GM21529 (cell line): ENCODE data around the gene NPIPB9.
A peak's percentile ranks its signal among the peaks of the same experiment; 100 is the strongest.
"Not testable (repeated sequence)": the region's sequence is repeated elsewhere in the genome, so short reads cannot be mapped to it uniquely, and the experiment has no call there.

Experiments
- ATAC-seq: cut with Tn5 transposase; IDR thresholded peaks from one replicate; pipeline ENCODE4 v1.9.1; 2021; ENCODE audit not compliant: unreplicated experiment

NPIPB9 gene

GRCh38 chr16:28751487-28751886 lies at the start of gene NPIPB9:
Gene NPIPB9 (plus strand): TSS chr16:28751787.
- ATAC-seq, result not testable (repeated sequence)

- not testable (repeated sequence) for ATAC-seq
These were observed 47.3 kb upstream of the NPIPB9 start for GRCh38 chr16:28704246-28704645.

GRCh38 chr16:28711220-28712083 lies 40.1 kb upstream of the NPIPB9 start, which contains the start of gene EIF3C:
Gene EIF3C (plus strand): TSS chr16:28711464. CDS start chr16:28711687, 223 bp downstream.
- ATAC-seq, result peak; percentile 97

- ATAC-seq, result not testable (repeated sequence)
These were observed 28.5 kb upstream of the NPIPB9 start for GRCh38 chr16:28722852-28723650.

- ATAC-seq, result not testable (repeated sequence)
These were observed 20.3 kb upstream of the NPIPB9 start for GRCh38 chr16:28731253-28731652.

- ATAC-seq, result not testable (repeated sequence)
These were observed 19.0 kb upstream of the NPIPB9 start for GRCh38 chr16:28732455-28733124.

- ATAC-seq, result not testable (repeated sequence)
These were observed 11.8 kb upstream of the NPIPB9 start for GRCh38 chr16:28739787-28740186.

- ATAC-seq, result not testable (repeated sequence)
These were observed 11.0 kb upstream of the NPIPB9 start for GRCh38 chr16:28740631-28741030.

DNA sequence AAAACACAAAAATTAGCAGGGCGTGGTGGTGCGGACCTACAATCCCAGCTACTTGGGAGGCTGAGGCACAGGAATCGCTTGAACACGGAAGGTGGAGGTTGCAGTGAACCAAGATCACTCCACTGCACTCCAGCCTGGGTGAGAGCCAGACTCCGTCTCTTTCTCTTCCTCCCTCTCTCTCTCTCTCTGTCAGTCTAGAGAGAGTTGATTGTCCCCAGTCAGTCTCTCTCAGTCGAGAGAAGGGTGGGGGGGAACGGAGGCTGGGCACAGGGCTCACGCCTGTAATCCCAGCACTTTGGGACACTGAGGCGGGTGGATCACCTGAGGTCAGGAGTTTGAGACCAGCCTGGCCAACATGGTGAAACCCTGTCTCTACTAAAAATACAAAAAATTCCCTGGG lies 10.3 kb upstream of the NPIPB9 start:
- ATAC-seq, result not testable (repeated sequence)

DNA sequence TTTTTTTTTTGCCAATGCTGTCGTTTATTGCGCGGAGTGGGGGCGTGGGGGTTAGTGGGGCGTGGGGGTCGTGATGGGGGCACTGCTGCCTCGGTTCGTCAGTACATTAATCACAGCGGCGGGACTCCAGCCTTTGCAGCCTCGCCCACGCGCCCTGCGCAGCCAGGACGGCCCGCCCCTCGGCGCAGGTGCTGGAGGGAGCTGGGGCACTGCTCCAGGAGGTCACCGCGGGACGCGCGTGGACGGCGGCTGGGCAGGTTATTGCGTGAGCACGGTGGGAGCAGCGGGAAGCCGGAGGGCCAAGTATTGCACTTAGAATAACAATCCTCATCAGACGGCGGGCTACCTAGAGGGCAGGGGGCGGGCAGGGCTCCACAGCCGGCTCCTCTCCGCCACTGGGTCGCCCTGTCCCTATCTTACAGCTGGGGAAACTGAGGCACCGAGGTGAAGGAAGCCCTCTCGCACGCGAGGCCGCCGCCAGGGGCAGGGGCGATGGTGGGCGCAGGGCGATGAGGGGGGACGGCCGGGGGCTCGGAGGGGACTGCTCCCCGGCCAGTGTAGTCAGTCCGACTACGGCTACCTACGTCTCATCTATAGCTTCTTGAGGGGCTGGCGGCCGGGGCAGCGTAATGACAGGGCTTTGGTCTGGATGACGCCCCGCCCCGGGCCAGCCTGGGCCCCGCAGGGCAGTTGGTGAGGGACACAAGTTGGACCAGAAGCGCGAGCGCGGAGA lies 4.8 kb upstream of the NPIPB9 start:
- not testable (repeated sequence) for ATAC-seq

- ATAC-seq, result peak; percentile 98
These were observed 1.6 kb upstream of the NPIPB9 start for GRCh38 chr16:28749997-28750465.

- not testable (repeated sequence) for ATAC-seq
These were observed 1.0 kb upstream of the NPIPB9 start for GRCh38 chr16:28750469-28751067.

DNA sequence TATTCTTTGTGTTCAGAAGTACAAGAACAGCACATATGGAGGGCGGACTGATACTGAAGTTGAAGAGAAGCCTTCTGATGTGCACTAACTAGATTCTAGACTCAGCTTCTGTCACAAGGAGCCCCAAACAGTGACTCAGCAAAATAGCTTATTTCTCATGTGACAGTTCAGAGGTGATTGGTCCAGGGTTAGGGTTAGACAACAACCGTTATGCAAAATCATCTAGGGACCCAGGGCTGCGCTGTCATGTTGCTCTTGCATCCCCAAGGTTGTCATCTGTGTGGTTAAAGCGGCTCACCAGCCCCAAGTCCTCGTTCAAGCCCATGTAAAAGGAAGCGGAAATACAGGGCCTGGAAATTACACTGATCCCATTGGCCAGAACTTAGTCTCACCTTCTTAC lies 30.1 kb downstream of the NPIPB9 start:
- ATAC-seq, result not testable (repeated sequence)

DNA sequence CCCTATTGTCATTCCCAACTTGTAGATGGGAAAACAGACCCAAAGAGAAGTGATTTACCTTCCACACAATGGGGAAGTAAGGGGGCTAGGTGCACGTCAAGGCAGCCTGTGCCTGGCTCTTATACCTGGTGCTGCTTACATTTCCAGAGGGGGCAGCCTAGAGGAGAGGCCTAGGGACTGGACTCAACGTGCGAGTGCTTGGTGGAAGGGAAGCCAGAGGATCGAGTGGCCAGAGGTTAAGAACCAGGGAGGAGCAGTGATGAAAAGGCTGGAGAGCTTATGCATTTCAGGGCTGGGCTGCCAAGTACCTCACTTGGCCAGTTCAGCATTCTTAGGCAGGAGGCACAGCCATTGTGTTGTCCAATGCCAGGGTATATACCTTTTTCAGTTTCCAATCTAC lies 30.8 kb downstream of the NPIPB9 start:
- not testable (repeated sequence) for ATAC-seq

DNA sequence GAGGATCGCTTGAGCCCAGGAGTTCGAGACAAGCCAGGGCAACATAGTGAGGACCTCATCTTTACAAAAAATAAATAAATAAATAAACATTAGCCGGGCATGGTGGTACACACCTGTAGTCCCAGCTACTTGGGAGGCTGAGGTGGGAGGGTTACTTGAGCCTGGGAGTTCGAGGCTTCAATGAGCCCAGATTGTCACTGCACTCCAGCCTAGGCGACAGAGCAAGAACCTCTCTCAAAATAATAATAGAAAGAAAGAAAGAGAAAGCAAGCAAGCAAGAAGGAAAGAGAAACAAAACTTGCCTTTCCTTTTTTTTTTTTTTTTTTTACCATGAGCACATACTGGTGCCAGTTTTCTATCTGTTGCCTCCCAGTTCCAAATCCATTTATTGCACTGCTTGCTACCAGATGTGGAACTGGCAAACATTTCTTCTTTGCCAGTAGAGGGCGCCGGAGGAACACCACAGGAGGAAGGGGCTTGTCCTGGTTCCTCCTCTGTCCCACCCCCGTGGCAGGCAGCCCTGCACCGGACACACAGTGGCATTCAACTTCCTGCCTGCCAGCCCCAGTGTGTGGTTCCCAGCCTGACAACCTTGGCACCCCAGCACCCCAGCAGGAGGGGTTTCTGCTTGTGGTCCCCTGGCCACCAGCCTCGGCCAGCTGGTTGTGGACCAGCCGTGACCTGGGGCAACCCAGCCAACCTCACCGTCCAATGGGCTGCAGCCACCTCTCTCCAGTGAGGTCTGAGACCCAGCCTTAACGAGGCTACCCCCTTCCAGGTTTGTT lies 50.8 kb downstream of the NPIPB9 start:
- ATAC-seq, result peak; percentile 92

- ATAC-seq, result not testable (repeated sequence)
These were observed 56.0 kb downstream of the NPIPB9 start for GRCh38 chr16:28807445-28808120.

DNA sequence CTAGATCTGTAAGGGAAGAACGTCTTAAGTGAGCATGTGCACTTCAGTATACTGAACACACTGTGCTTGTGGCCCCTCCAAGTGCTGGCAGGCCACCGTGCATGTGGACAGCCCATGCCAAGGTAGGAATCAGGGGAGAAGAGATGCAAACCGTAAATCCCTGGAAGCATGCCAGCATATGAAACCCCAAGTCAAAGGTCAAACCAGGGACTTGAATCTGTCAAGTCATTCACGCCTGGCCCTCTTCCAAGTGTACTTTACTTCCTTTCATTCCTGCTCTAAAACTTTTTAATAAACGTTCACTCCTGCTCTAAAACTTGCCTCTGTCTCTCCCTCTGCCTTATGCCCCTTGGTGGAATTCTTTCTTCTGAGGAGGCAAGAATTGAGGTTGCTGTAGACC lies 68.4 kb downstream of the NPIPB9 start:
- no peak for ATAC-seq

- ATAC-seq, result not testable (repeated sequence)
These were observed 69.0 kb downstream of the NPIPB9 start for GRCh38 chr16:28820546-28820945.
